Adrenal gland (tissue), 12 donors: ENCODE results near the gene SLC23A1. TPM values are rescaled to one million over a fixed set of nuclear protein-coding genes. Genes with fewer than 3 reads are reported as not detected.

Experiments
- DNase-seq, 7 donors: peaks; one replicate each; pipeline ENCODE4 v3.0.0-alpha.2; 2019 to 2020
- H3K27ac ChIP-seq, 5 donors: fragments of 200-600 bp; sonication (generic) in 4 of 5; 1 replicate in 3 of 5; 2 replicates in 2 of 5; pipeline versions ENCODE4 v1.5.1 to v1.8.0; 2016 to 2020; ENCODE audit warnings: mild to moderate bottlenecking in 1 of 5
- H3K27me3 ChIP-seq: fragments of 200-600 bp; 2 replicates; pipeline ENCODE4 v1.8.0; 2021
- H3K36me3 ChIP-seq, 2 donors: fragments of 200-600 bp; replicated peaks in 1 of 2; 1 replicate in 1 of 2; 2 replicates in 1 of 2; pipeline versions ENCODE4 v1.5.1 to v1.8.0; 2018 to 2022
- H3K4me1 ChIP-seq, 2 donors: fragments of 200-600 bp; replicated peaks in 1 of 2; 1 replicate in 1 of 2; 2 replicates in 1 of 2; pipeline versions ENCODE4 v1.5.1 to v1.8.0; 2018 to 2021
- H3K4me3 ChIP-seq, 4 donors: fragments of 200-600 bp; sonication (generic) in 3 of 4; one replicate each; pipeline ENCODE4 v1.5.1; 2016 to 2018
- H3K9me3 ChIP-seq, 3 donors: fragments of 200-600 bp; sonication (generic) in 1 of 3; replicated peaks in 1 of 3; 1 replicate in 2 of 3; 2 replicates in 1 of 3; pipeline versions ENCODE4 v1.5.1 to v1.8.0; 2016 to 2021
- CTCF ChIP-seq, 6 experiments: fragments of 450-650 bp in 4 of 6; fragments of 200-600 bp in 2 of 6; sonication (generic) in 1 of 6; IDR thresholded peaks; 1 replicate in 5 of 6; 2 replicates in 1 of 6; pipeline versions ENCODE4 v1.5.1 to v1.8.0; 2016 to 2021; ENCODE audit warnings: antibody characterized with exemption in 6 of 6, mild to moderate bottlenecking in 2 of 6, moderate library complexity in 1 of 6
- POLR2A ChIP-seq, 2 donors: fragments of 450-650 bp; IDR thresholded peaks; one replicate each; pipeline ENCODE4 v1.6.1; 2017; ENCODE audit warnings: antibody characterized with exemption in 2 of 2, mild to moderate bottlenecking in 2 of 2, moderate library complexity in 1 of 2
- WGBS, 4 donors: extraction: QIAGEN DNeasy Blood & Tissue Kit in 2 of 4; methylation state at CpG; one replicate each; pipeline versions ENCODE4 v1.1.5 to v1.1.7; 2013 to 2017; 5-methylcytosine and 5-hydroxymethylcytosine counted together
- intact Hi-C, 2 donors: fragments of 100-400 bp; cut with DNase I; formaldehyde crosslinking; loops; one replicate each; pipeline versions ENCODE4 v1.14.1 to v1.15.0; 2022 to 2023
- polyA plus RNA-seq, 3 donors: library from polyadenylated mRNA; stranded (reverse); fragments of 200-250 nt in 2 of 3; fragments of 350-450 nt in 1 of 3; fragmentation: Illumina TruSeq in 1 of 3; extraction: RNeasy Lipid Tissue Mini Kit (QIAGEN cat#74804) in 1 of 3; gene quantifications; one replicate each; pipeline ENCODE4 v1.2.3, GENCODE V29; 2013 to 2014
- total RNA-seq, 9 donors: library from RNA; depleted of rRNA in 4 of 9; stranded (reverse); fragments of >200 nt in 4 of 9; fragments of 120-200 nt in 1 of 9; fragmentation: NEBNext Ultra II Directional in 1 of 9; extraction: Animal tissue kit (Norgen Biotek cat#: 25700) in 1 of 9; gene quantifications; one replicate each; pipeline versions ENCODE4 v1.1.0 to v1.2.4, GENCODE V29; 2013 to 2023
- donor health status: healthy with polysubstance abuse.
- donor health status: Bipolar disorder and iron deficiency.
- donor health status: DM: yes; HTN: yes; CAD: no.
- donor health status: DM: no; HTN: no; CAD: no.
- donor health status: DM: no; HTN: no; CAD: no.
- donor health status: DM: yes; HTN: yes; CAD: no.

The SLC23A1 gene
- total and polyA plus RNA-seq, 12 donors: 0.06 to 0.46 (median 0.14) TPM; not detected in 8

- Histone ChIP-seq H3K9me3 (no peaks in the 10 kb centered on the region), H3K27me3 (no peaks in the 10 kb centered on the region), H3K27ac (peak overlapping the region in 1 of 5 donors; percentile 11), H3K36me3 (peaks cover 0 to 21% of the 10 kb centered on the region in 2 donors), H3K4me3 (no peak overlapping the region), H3K4me1 (no peaks in the 10 kb centered on the region)
- intact Hi-C loops: loop anchor here in 1 of 2 donors (10.0 kb wide), 1 partner anchor 339 kb away; no protein-coding TSS in a partner anchor
- WGBS, 4 donors: 65 to 89% (median 84%) methylated on average over 5 of the region's 5 CpGs
- TF ChIP-seq CTCF (IDR thresholded peaks at IDR 0.05) (no peak), POLR2A (IDR thresholded peaks at IDR 0.05) (no peak)
- peak in 1 of 7 donors; percentile 47 for DNase-seq
Measured at GRCh38 chr5:139425497-139425896, 42.4 kb upstream of the SLC23A1 start.

GRCh38 chr5:139422307-139422893 is 39.3 kb upstream of the SLC23A1 start:
- Histone ChIP-seq H3K4me1 (peaks cover 0 to 5% of the 10 kb centered on the region in 2 donors), H3K9me3 (no peaks in the 10 kb centered on the region), H3K27me3 (no peaks in the 10 kb centered on the region), H3K36me3 (peaks cover 0 to 36% of the 10 kb centered on the region in 2 donors), H3K27ac (no peak overlapping the region), H3K4me3 (no peak overlapping the region)
- intact Hi-C loops: loop anchor here (5.0 to 10.0 kb wide), 3 partner anchors 90 to 345 kb away; no protein-coding TSS in a partner anchor
- 40 to 42% (median 40%) methylated on average over 5 of the region's 5 CpGs for WGBS, 4 donors
- DNase-seq: peak in 6 of 7 donors; percentile 51 to 72 (median 59)
- TF ChIP-seq CTCF (IDR thresholded peaks at IDR 0.05) (peak; percentile 47 to 91 (median 78)), POLR2A (IDR thresholded peaks at IDR 0.05) (no peak)

GRCh38 chr5:139419226-139420192 is 36.4 kb upstream of the SLC23A1 start:
- DNase-seq: no peak
- Histone ChIP-seq H3K27ac (no peak overlapping the region), H3K4me1 (peaks cover 15 to 32% of the 10 kb centered on the region in 2 donors)

More at GRCh38 chr5:139419226-139420192, 36.4 kb upstream of the SLC23A1 start:
- 79 to 83% (median 81%) methylated on average over 9 of the region's 9 CpGs for WGBS, 4 donors
- TF ChIP-seq CTCF (IDR thresholded peaks at IDR 0.05) (no peak), POLR2A (IDR thresholded peaks at IDR 0.05) (no peak)
- Histone ChIP-seq H3K36me3 (peaks cover 0 to 19% of the 10 kb centered on the region in 2 donors), H3K27me3 (no peaks in the 10 kb centered on the region), H3K9me3 (no peaks in the 10 kb centered on the region), H3K4me3 (no peak overlapping the region)
- intact Hi-C loops: loop anchor here (5.0 to 10.0 kb wide), 3 partner anchors 93 to 348 kb away; no protein-coding TSS in a partner anchor
